Eye (tissue), 1 donor: ENCODE data around the gene MAST4.
"Not testable (repeated sequence)": the region's sequence is repeated elsewhere in the genome, so short reads cannot be mapped to it uniquely, and the experiment has no call there.

Experiments used
- DNase-seq: peaks from one replicate; pipeline ENCODE4 v3.0.0-alpha.2; 2015

The MAST4 gene

GRCh38 chr5:66647146-66647856 is 51.1 kb downstream of the MAST4 start:
- no peak for DNase-seq

- DNase-seq, result no peak
These were observed 56.6 kb downstream of the MAST4 start for GRCh38 chr5:66652818-66653217.

GRCh38 chr5:66653325-66653724 is 57.1 kb downstream of the MAST4 start:
- DNase-seq, result no peak

- no peak for DNase-seq
These were observed 59.5 kb downstream of the MAST4 start for GRCh38 chr5:66655395-66656324.

- no peak for DNase-seq
These were observed 62.3 kb downstream of the MAST4 start for GRCh38 chr5:66658516-66658915.

- no peak for DNase-seq
These were observed 63.6 kb downstream of the MAST4 start for GRCh38 chr5:66659780-66660179.

- DNase-seq, result no peak
These were observed 64.2 kb downstream of the MAST4 start for GRCh38 chr5:66660396-66660795.

- DNase-seq, result peak; percentile 54
These were observed 65.0 kb downstream of the MAST4 start for GRCh38 chr5:66661149-66661548.

GRCh38 chr5:66666778-66667177 is 70.6 kb downstream of the MAST4 start:
- no peak for DNase-seq

- DNase-seq, result no peak
These were observed 73.1 kb downstream of the MAST4 start for GRCh38 chr5:66669086-66669861.

- DNase-seq, result no peak
These were observed 73.6 kb downstream of the MAST4 start for GRCh38 chr5:66669862-66670195.

GRCh38 chr5:66671305-66671704 is 75.1 kb downstream of the MAST4 start:
- no peak for DNase-seq

GRCh38 chr5:66674802-66675201 is 78.6 kb downstream of the MAST4 start:
- no peak for DNase-seq

- peak; percentile 35 for DNase-seq
These were observed 79.2 kb downstream of the MAST4 start for GRCh38 chr5:66675406-66675805.

GRCh38 chr5:66680221-66680620 is 84.0 kb downstream of the MAST4 start:
- DNase-seq, result peak; percentile 61

- DNase-seq, result no peak
These were observed 84.6 kb downstream of the MAST4 start for GRCh38 chr5:66680804-66681203.

- DNase-seq, result no peak
These were observed 88.5 kb downstream of the MAST4 start for GRCh38 chr5:66684663-66685062.

- no peak for DNase-seq
These were observed 93.5 kb downstream of the MAST4 start for GRCh38 chr5:66689522-66690220.

GRCh38 chr5:66694036-66694435 is 97.8 kb downstream of the MAST4 start:
- no peak for DNase-seq

GRCh38 chr5:66695840-66696239 is 99.6 kb downstream of the MAST4 start:
- not testable (repeated sequence) for DNase-seq

GRCh38 chr5:66697796-66698564 is 101.8 kb downstream of the MAST4 start:
- no peak for DNase-seq

- DNase-seq, result no peak
These were observed 105.1 kb downstream of the MAST4 start for GRCh38 chr5:66701244-66701643.
